GM04503 (cell line): ENCODE data around the gene PHLDB1.
A peak's percentile ranks its signal among the peaks of the same experiment; 100 is the strongest.
"Not testable (repeated sequence)": the region's sequence is repeated elsewhere in the genome, so short reads cannot be mapped to it uniquely, and the experiment has no call there.

Source experiments
- DNase-seq: peaks from one replicate; pipeline ENCODE4 v3.0.0-alpha.2; 2012; ENCODE audit warnings: low read depth

Gene PHLDB1

DNA sequence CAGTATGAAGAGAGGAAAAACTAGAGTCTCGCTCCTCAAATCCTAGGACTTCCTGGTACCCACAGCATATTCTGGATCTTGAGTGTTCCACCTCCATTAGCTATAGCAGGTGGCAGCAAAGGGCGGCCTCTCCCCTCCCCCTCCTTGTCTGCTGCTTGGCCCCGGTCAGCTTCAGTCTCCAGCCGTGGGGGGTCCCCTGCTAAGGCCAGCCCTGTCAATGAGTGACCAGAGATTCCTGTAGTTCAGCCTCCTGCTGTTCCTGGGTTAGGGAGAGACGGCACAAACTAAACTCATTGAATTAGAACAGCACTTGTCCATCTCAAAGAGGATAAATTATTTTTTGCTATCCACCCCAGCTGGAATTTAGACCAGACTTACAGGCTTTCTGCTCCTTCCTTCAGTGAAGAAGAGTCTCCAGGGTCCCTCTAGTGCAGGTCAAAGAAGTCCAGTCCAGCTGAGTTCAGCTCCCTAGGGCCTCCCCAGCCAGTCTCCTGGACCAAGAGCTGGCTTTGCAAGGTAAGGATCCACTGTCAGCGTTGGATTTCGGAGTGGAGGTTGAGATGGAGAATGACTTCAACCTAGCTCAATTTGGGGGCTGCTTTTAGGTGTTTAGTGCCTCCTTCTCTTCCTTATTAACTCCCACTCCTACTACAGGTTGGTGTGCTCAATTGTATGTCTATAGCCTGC, 1.1 kb upstream of the PHLDB1 start:
- DNase-seq = no peak

- no peak for DNase-seq
Measured at GRCh38 chr11:118606844-118607228, 579 bp upstream of the PHLDB1 start.

- DNase-seq = no peak
Measured at GRCh38 chr11:118608360-118609227, 1.2 kb downstream of the PHLDB1 start.

- DNase-seq = no peak
Measured at GRCh38 chr11:118609380-118610224, 2.2 kb downstream of the PHLDB1 start.

DNA sequence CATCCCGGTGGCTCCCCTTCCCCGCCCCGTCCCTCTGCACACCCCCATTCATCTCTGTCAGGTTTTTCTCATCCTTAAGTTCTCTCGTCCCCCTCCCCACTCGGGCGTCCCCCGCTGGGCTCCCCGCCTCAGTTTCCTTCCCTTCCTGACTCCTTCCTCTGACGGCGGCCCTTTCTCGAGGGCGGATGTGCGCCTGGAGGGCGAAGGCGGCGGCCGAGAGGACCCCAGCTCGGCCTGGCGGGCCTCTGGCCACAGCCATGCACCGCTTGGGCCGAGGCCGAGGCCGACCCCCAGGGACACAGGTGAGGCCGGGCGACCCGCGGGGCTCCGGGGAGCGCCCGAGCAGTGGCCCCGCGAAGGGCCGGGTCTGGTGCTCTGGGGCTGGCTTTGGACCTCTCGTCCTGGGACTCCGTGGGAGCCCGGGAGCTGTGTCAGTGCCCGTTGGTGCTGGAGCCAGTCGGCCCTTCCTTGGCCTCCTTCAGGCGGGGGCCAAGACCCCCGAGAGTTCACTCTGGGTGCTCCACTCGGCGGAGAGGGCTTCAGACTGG, 2.9 kb downstream of the PHLDB1 start:
- no peak for DNase-seq

- no peak for DNase-seq
Measured at GRCh38 chr11:118610773-118611432, 3.5 kb downstream of the PHLDB1 start.

GRCh38 chr11:118611433-118611795, 4.0 kb downstream of the PHLDB1 start:
- DNase-seq = not testable (repeated sequence)

GRCh38 chr11:118612378-118612777, 5.0 kb downstream of the PHLDB1 start:
- no peak for DNase-seq

DNA sequence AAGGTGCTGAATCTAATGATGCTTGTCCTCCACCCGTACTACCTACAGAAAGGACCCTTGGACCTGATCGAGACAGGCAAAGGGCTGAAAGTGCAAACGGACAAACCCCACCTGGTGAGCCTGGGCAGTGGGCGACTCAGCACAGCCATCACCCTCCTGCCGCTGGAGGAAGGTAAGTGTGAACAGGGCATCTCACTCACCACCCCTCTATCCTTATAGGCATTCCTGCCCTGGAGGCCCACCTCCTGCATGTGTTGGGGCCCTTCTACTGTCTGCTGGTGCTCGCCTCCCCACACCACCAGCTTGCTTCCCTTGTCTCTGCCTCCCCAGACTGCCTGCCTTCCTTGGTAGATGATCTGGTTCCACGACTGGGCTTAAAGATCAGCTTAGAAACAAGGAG, 7.1 kb downstream of the PHLDB1 start:
- no peak for DNase-seq

GRCh38 chr11:118615282-118615975, 8.0 kb downstream of the PHLDB1 start:
- no peak for DNase-seq

DNA sequence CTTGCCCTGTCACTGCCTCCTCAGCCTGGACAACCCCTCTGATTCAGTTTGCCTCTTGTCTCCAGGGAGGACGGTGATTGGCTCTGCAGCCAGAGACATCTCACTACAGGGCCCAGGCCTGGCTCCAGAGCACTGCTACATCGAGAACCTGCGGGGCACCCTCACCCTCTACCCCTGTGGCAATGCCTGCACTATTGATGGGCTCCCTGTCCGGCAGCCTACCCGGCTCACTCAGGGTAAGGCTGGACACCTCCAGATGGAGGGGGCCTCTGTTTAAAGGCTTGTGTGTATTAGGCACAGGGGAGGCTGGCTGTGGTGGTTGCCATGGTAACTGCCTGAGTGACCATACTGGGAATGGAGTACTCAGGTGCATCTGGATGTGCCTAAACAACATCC, 8.6 kb downstream of the PHLDB1 start:
- DNase-seq = no peak

- peak; percentile 83 for DNase-seq
Measured at GRCh38 chr11:118618115-118618990, 10.9 kb downstream of the PHLDB1 start.

DNA sequence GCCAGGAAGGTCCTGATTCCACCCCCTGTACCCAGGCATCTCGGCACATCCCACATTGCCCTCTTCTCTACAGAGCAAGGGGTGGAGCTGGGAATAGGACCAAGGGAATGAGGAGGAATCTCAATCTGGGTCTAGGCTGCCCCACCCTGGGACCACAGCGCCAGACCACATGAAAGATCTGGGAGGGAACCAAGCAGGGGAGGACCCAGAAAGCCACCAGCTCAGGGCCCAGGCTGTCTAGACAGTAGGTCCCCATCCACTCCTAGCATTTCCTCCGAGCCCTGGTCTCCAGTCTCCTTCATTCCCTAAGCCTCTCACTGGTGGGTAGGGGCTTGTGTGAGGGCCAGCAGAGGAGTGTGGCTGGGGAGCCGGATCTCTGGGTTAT, 11.6 kb downstream of the PHLDB1 start:
- DNase-seq = peak; percentile 76

DNA sequence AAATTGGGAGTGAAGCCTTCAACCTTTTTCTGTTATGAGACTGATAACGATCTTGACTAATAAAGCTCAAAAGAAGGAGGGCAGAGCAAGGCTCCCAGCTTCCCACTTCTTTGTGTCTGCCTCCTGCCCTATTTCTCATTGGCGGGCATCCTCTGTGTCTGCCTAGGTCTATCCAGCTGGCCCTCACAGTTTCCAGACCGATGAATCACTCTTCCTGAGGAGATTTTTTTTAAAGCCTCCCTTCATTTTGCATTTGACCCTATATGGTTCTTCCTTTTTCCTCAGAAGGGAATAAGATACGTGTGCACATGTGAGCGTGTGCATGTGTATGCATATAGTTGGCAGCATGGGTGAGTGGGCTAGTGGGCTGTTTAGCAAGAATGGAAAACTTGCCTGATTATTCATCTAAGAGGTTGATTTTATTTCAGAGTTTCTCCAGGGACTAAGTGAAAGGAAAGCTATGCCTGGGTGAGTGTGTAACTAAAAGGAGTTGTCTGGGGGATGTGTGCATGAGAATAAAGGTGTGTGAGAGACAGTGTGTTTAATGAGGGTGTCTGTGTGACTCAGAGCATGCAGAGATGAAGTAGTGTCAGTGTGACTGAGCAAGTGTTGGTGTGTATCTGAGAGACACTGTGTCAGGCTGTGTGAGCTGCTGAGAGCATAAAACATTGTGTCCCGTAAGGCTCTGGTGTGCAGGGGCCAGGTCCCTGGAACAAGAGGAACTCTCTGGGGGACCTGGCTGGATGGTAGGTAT, 12.2 kb downstream of the PHLDB1 start:
- DNase-seq = peak; percentile 89

GRCh38 chr11:118620529-118621070, 13.2 kb downstream of the PHLDB1 start:
- DNase-seq = no peak

GRCh38 chr11:118621071-118621783, 13.8 kb downstream of the PHLDB1 start:
- no peak for DNase-seq

DNA sequence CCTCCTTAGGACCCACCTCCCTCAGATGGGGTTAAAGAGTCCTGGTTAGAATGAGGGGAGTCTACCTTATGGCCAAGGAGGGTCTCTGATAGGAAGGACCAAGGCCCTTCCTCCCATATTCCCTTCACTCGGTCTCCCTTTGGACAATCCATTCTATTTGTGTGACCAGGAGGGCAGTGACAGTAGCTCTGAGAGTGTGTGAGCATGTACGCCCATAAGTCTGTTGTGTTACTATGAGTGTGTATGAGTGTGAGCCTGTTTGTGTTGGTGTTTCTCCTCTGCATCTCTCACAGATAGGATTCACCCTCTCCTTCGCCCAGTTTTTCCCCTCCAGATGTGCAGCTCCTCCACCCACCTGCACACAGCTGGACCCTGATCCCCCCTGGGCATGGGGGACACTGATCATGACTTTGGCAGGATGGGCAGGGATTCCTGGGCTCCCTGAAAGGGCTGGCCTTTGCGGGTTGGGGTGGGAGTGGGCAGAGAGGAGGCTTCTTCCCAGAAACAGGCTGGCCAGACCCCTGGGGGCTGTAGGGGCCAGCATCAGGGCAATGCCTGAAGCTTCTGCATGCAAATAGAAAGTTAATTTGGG, 14.5 kb downstream of the PHLDB1 start:
- DNase-seq = no peak
